ENCODE measurements around the gene RERE. TPM values are rescaled to one million over a fixed set of nuclear protein-coding genes. Genes with fewer than 3 reads are reported as not detected.

Gene RERE
- polyA plus RNA-seq, 3 donors: 118 to 137 (median 129) TPM

- DNase-seq (ENCODE audit: low read depth in 3 of 3, low spot score in 2 of 3): no peak
Measured at GRCh38 chr1:8328271-8328670, 489.2 kb downstream of the RERE start.

DNA sequence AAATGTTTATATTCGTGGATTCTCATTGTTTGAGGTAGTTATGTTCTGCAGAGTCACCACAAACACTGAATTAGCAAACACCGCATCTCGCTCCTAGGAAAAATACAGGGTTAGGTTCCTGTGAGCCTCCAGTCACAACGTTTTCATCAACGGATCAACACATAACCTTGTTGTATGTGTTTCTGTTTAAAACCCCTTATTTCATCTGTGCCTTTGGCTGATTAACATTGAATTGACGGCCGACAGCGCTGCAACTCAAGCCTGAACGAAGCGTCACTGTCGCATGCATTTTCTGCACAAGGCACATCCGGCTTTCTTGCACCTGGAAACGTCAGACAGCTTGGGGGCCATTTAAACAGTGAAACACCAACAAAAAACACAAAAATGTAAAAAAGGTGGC is 491.2 kb downstream of the RERE start:
- DNase-seq (ENCODE audit: low read depth in 3 of 3, low spot score in 2 of 3): no peak

DNA sequence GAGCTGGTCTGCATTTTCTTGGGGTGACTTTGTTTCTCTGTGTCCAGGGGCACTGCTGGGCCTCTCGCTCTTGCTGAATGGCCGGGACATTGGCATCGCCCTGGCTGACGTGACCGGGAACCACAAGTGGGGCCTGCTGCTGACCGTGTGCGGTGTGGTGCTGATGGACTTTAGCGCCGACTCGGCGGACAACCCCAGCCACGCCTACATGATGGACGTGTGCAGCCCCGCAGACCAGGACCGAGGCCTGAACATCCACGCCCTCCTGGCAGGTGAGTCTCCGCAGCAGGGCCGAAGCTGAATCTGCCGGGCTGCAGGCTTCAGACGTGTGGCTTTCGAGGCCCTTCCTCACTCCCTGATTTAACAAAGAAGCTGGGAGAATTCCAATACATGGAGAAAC is 491.7 kb downstream of the RERE start:
- no peak for DNase-seq (ENCODE audit: low read depth in 3 of 3, low spot score in 2 of 3)

DNA sequence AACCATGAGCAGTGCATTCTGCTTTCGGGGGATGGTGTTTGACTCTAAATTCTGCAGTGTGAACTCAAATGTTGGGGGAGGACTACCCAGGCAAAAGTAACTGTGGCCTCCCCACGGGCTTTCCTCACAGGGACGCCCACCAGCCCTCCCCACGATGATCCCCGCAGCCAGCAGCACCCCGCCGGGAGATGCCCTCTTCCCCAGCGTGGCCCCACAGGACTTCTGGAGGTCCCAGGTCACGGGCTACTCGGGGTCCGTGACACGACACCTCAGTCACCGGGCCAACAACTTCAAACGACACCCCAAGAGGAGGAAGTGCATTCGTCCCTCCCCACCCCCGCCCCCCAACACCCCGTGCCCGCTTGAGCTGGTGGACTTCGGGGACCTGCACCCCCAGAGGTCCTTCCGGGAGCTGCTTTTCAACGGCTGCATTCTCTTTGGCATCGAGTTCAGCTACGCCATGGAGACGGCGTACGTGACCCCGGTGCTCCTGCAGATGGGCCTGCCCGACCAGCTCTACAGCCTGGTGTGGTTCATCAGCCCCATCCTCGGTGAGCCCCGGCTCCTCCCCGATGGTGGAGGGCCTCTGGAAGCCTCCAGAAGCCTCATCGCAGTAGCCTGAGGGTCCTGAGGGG is 493.1 kb downstream of the RERE start:
- DNase-seq (ENCODE audit: low read depth in 3 of 3, low spot score in 2 of 3): no peak

GRCh38 chr1:8323706-8324105 is 493.7 kb downstream of the RERE start:
- no peak for DNase-seq (ENCODE audit: low read depth in 3 of 3, low spot score in 2 of 3)

DNA sequence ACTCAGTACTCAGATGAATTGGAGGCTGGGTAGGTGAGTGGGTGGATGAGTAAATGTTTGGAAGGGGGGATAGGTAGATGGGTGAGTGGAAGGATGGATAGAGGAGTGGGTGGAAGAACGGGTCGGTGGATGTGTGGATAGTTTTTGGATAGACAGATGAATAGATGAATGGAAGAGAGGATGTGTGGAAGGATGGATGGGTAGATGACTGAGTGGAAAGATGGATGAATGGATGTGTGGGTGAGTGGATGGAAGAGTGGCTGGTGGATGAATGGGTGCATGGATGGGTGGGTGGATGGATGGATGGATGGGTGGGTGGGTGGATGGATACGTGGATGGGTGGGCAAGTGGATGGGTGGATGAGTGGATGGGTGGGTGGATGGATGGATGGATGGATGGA is 495.8 kb downstream of the RERE start:
- no peak for DNase-seq (ENCODE audit: low read depth in 3 of 3, low spot score in 2 of 3)

DNA sequence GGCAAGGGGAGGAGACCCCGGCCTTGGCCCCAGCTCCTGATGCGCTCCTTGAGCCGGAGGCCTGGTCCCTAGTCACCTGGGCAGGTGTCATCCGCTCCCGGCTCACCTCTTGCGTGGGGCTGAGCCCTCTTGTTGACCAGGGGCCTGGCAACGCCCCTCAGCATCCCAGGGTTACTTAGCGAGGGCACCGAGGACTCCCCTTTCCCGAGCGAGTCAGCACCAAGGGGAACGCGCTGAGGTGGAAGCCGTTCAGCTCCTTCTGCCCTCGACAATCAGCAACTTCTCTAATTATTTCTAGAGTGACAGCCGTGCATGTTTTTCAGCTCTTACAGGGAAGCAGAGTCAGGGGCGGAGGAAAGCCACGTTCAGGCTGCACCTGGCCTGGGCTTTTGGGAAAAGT is 499.0 kb downstream of the RERE start:
- no peak for DNase-seq (ENCODE audit: low read depth in 3 of 3, low spot score in 2 of 3)

- DNase-seq (ENCODE audit: low read depth in 3 of 3, low spot score in 2 of 3): no peak
Measured at GRCh38 chr1:8317647-8318381, 499.6 kb downstream of the RERE start, which contains the start of gene SLC45A1. Gene SLC45A1, plus strand, starts transcription at chr1:8318114. Its CDS starts 6,216 bp downstream, at chr1:8324330.

DNA sequence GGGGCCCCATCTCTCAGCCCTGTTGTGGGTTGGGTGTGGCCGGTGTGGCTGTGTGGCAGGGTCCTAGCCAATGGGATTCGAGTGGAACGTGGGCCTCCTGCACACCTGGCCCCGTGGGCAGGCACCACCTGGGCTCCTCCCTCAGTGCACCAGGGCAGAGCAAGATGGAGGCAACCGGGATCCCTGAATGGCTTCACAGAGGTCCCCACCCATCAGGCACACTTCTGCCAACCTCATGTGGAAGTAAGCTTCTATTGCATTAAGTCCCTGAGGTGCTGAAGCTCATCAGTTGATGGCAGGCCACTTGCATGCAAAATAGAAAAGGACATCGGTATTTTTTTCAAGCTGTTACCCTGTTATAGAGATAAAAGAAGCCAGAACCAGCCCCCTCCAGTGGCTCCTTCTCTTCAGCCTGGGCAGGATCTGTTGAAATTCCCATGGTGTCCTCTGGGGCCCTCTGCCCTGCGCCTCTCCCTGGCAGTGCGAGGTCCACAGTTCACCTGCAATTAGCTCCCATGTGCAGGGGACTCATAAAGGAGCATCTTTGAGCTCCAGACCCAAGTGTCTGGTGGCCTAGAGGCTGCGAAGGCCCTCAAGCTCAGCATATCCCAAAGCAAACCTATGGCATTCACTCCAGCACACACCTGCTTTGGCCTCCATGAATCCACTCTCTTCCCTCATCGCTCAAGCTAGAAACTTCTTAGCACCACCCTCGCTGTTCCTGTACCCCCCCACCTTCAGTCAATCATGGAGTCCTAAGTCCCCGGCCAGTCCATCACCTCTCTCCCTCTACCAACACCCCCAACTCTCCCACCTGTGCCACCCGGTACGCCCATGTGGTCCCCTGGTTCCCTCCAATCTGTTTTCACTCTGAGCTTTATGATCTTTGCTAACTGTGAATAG is 501.6 kb downstream of the RERE start:
- no peak for DNase-seq (ENCODE audit: low read depth in 3 of 3, low spot score in 2 of 3)

- DNase-seq (ENCODE audit: low read depth in 3 of 3, low spot score in 2 of 3): peak in 2 of 3 donors; percentile 60 to 61
Measured at GRCh38 chr1:8314346-8315280, 502.8 kb downstream of the RERE start.

DNA sequence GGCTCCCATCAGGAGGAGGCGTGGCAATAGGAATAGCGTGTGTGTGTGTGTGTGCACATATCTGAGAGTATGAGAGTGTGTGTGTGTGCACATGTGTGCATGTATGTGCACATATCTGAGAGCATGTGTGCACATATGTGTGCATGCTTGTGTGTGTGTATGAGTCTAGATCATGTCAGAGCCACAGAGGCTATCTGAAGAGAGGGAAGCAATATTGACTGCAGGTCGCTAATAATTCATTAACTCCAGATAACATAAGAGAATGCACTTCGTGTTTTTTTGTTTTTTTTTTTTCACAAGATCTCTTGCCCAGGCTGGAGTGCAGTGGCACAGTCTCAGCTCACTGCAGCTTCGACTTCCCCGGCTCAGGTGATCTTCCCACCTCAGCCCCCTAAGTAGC is 504.2 kb downstream of the RERE start:
- DNase-seq (ENCODE audit: low read depth in 3 of 3, low spot score in 2 of 3): no peak

- DNase-seq (ENCODE audit: low read depth in 3 of 3, low spot score in 2 of 3): no peak
Measured at GRCh38 chr1:8312235-8313218, 504.9 kb downstream of the RERE start.

DNA sequence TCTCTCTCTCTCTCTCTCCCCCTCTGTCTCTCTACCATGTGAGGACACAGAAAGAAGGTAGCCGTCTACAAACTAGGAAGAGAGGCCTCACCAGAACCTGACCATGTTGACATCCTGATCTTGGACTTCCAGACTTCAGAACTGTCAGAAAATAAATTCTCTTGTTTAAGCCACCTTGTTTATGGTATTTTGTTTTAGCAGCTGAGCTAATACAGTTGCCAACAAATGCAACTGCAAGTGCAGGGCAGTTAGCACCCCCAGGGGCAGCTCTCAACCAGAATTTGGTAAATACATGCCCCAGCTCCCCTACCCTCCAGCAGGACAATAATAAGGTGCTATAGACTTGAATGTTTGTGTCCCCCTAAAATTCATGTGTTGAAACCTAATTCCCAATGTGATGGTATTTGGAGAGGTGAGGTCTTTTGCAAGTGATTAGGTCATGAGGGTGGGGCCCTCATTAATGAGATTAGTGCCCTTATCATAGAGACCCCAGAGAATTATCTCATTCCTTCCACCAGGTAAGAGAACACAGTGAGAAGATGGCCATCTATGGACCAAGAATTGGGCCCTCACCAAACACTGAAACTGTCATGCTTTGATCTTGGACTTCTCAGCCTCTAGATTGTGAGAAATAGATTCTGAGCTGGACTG is 506.2 kb downstream of the RERE start:
- no peak for DNase-seq (ENCODE audit: low read depth in 3 of 3, low spot score in 2 of 3)

- no peak for DNase-seq (ENCODE audit: low read depth in 3 of 3, low spot score in 2 of 3)
Measured at GRCh38 chr1:8307628-8308027, 509.8 kb downstream of the RERE start.

GRCh38 chr1:8303876-8304275 is 513.6 kb downstream of the RERE start:
- no peak for DNase-seq (ENCODE audit: low read depth in 3 of 3, low spot score in 2 of 3)

- no peak for DNase-seq (ENCODE audit: low read depth in 3 of 3, low spot score in 2 of 3)
Measured at GRCh38 chr1:8303141-8303540, 514.3 kb downstream of the RERE start.

Measured in right renal cortex interstitium (tissue), 3 donors.